Measurements from ENCODE around the gene EFNB2.

EFNB2 gene

GRCh38 chr13:106550570-106551135, 15.2 kb upstream of the EFNB2 start:
- DNase-seq (ENCODE audit: low spot score), result no peak

DNA sequence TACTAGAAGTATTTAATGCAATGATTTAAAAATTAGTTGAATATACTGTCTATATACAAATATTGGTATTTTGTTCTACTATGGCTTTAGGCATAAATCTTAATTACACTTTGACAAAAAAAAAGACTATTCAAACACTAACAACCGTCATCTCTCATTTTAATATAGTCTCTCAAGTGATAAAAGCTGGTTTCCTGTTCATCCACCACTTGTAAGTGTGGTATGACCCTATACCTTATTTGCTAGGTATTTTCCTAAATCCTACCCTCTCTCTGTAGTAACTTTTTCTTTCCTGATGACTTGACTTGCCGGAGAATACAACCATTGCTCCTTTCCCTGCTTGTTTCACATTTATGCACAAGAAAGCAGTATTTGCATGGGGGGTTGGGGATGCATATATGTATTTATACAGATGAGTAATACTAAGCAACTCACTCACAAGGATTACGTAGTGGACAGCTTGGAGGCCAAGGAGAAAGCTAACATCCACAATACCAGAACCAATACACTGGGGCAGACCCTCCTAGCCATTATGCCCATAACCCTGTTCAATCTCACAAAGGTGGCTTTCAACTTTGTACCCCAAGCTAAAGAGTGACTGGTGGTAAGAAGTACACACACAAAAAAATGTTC, 12.7 kb upstream of the EFNB2 start:
- no peak for DNase-seq (ENCODE audit: low spot score)

DNA sequence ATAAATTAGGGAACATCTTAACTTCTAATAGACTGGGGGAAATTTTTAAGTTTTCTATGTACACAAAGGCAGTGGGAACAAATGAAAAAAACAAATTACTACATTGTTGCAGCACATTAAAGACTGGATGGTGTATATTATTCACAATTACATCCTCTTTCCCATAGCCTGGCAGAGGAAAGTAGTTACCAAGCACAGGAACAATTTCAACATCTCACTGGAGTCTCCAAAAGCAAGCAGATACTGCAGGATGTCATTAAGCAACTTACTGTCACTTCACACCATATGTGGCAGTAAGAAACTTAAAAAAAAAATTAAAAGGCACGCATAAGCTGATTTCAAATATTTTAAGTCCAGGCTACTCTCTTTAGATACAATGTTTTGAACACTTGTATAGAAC, 6.4 kb upstream of the EFNB2 start:
- DNase-seq (ENCODE audit: low spot score), result no peak

- no peak for DNase-seq (ENCODE audit: low spot score)
Observed at GRCh38 chr13:106540613-106541012, 5.2 kb upstream of the EFNB2 start.

DNA sequence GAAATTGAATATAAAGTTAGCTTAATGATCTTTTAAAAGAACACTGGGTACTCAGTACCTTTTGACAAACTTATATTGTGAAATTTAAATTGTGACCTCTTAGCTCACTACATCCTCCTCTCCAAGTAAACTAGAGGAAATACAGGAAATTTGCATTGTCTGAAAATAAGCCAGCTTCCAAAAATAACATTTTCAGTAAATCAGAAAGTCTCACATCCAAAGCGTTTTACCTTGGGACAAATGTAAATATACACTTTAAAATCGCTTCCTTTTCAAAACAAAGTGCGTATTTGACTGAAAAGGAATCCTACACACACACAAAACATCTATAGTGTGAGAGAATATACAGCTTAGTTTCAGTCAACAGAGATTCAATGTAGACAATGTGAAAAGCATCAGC, 2.1 kb upstream of the EFNB2 start:
- DNase-seq (ENCODE audit: low spot score), result no peak

GRCh38 chr13:106536244-106537034, 977 bp upstream of the EFNB2 start:
- DNase-seq (ENCODE audit: low spot score), result peak; percentile 88

DNA sequence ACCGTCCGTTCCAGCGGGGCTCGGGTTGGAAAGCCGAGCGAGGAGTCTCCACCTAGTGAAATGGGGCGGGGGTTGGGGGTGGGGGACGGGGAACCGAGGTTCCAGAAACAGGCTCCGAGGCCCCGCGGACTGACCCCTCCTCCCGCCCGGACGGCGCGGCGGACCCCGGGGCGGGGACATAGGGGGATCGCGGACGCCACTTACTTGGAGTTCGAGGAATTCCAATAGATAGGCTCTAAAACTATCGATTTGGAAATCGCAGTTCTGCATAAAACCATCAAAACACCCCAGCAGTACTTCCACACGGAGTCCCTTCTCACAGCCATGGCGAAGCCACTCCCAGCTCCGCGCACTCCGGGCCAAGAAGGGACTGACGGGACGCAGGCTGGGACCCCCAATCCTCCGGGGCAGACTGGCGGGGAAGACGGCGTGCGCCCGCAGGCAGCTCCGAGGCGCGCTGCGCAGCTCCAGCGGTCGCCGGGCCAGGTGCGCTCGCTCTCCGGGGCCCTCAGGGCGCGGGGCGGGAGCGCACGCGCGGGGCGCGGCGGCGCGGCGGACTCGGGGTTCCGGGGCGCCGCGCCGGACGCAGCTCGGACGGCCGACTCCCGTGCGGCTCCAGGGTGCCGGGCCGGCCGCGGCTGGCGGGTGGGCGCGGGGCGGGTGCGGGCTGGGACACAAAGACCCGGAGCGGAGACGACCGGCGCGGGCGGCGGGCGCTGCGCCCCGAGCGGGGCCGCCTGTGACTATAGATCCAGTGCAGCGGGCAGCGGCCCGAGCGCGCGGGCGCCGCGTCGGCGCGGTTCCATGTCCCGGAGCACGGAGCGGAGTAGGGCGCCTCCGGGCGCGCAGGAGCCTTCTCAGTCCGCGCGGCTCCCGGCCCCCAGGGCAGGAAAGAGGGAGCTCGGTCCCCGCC, 567 bp downstream of the EFNB2 start:
- no peak for DNase-seq (ENCODE audit: low spot score)

GRCh38 chr13:106533943-106534638, 1.4 kb downstream of the EFNB2 start:
- peak; percentile 3 for DNase-seq (ENCODE audit: low spot score)

GRCh38 chr13:106533101-106533942, 2.1 kb downstream of the EFNB2 start:
- no peak for DNase-seq (ENCODE audit: low spot score)

GRCh38 chr13:106532111-106532929, 3.1 kb downstream of the EFNB2 start:
- DNase-seq (ENCODE audit: low spot score), result no peak

- DNase-seq (ENCODE audit: low spot score), result no peak
Observed at GRCh38 chr13:106530980-106531481, 4.4 kb downstream of the EFNB2 start.

DNA sequence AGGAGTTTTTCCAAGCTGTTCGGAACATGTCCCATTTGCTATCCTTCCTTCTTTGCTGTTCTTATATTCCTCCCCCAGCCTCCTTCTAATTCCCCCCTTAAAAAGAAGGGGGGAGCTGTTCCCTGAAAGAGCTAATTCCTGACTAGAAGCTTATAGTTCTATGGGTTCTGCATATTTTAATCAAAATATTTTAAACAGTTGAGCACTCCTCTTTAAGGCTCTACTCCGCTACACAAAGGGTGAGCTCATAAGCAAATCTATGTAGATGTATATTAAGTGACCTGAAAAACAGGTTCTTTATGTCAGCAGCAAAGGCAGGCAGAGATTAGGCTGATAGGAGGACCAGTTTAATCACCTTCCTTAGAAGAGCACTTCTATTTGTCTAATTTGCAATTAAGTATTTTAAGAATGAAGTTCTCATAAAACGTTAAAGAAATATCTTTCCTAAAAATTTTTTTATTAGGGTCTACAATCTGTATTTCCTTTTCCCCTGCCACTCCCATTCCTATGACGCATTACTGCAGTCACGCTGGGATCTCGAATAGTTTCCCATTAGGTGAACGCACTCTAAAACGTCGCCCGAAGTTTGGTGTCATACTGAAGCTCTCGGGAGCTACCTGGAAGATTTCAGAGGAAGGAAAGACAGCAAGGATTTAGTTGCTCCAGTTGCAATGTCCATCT, 5.2 kb downstream of the EFNB2 start:
- no peak for DNase-seq (ENCODE audit: low spot score)

GRCh38 chr13:106529415-106530170, 5.9 kb downstream of the EFNB2 start:
- no peak for DNase-seq (ENCODE audit: low spot score)

- DNase-seq (ENCODE audit: low spot score), result no peak
Observed at GRCh38 chr13:106528718-106529414, 6.6 kb downstream of the EFNB2 start.

GRCh38 chr13:106527826-106528225, 7.6 kb downstream of the EFNB2 start:
- DNase-seq (ENCODE audit: low spot score), result no peak

DNA sequence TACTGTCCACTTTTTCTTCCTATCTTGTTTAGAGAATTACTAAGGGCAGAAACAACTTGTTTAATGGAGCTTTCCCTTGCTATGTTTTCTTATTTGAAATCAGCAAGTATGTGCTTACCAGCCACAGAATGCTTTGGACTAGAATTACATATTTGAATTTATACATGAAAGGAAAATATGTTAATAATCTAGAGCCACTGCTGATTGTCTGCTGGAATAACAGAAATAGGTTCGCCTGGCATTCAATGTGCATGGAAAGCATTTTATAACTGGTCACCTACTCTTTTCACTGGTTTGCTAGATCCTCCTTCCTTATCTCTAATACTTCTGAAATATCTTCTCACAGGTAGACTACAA, 8.0 kb downstream of the EFNB2 start:
- no peak for DNase-seq (ENCODE audit: low spot score)

DNA sequence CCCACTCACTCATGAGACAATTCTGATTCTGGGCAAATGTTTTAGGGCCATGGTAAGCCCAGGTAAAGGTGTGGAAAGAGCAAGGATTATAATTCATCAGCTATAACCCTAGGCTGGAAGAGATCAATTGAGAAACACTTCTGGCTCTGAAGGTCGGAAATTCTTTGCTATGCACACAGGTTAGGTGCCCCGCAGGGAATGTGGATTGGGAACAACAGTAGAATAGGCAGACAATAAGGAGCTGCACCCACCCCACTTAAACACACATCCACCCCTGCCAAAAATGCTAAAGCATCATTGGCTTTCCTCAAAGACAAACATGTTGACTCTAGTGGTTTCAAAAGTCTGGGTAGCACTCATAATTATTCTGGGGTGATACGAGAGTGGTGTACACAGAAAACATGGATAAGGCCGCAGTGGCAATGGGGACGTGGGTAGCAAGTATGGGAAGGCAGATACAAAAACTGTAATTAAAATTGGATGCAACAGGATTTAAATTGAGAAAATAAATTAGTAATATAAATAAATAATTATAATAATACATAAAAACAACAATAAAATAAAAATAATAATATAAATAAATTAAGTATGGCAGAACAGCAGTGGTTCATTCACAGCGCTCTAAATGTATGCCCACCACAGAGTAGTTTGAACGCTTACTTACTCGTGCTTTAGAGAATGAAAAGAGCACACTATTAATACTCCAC, 8.6 kb downstream of the EFNB2 start:
- no peak for DNase-seq (ENCODE audit: low spot score)

All from CD4-positive, alpha-beta T cell treated with Interleukin-2 at 100 ng/mL for 4 hours (primary cell).